OCI-LY3 (cell line): ENCODE data around the gene GABARAPL1.

ENCODE experiments used
- EZH2phosphoT487 ChIP-seq: fragments of 200-600 bp; shearing (Covaris generic); IDR thresholded peaks from 2 replicates; pipeline ENCODE4 v1.6.1; 2018; ENCODE audit warnings: antibody characterized with exemption, mixed run types, low read depth
- TF ChIP-seq, protein P1 (sequence below): fragments of 200-600, 300-600 bp; sonication (generic); IDR thresholded peaks from 2 replicates; pipeline ENCODE4 v1.5.1; 2014; ENCODE audit warnings: antibody characterized with exemption, low read length, low read depth

DNA sequence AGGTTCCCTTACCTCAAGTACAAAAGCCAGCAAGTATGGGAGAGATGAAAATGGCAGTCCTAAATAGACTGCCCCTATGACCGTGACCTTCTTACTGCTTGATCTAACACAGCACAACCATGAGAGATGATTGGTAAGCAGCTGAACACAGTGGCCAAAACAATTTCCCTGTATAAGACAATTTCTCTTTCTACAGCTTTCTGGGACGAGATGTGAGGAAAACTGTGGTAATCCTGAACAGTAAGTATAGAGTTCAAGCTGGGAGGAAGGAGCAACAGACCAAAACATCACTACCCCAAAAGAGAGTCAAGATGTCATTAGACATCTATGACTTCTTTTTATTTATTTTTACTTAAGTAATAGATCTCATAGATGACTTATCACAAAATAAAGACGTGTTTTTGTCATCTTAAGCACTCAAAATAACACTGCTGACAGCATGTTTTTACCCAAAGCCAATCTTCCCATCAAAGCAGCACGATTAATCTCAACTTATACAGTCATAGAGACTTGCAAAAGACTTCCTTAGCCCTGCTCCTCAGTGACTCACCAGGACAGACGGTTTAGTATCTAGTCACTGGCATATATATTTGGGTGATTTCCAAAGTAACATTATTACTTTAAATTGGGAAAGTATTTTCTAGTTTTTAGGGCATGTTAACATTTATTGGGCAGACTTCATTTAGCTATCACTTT lies 30.2 kb upstream of the GABARAPL1 start:
- TF ChIP-seq, protein P1, sequence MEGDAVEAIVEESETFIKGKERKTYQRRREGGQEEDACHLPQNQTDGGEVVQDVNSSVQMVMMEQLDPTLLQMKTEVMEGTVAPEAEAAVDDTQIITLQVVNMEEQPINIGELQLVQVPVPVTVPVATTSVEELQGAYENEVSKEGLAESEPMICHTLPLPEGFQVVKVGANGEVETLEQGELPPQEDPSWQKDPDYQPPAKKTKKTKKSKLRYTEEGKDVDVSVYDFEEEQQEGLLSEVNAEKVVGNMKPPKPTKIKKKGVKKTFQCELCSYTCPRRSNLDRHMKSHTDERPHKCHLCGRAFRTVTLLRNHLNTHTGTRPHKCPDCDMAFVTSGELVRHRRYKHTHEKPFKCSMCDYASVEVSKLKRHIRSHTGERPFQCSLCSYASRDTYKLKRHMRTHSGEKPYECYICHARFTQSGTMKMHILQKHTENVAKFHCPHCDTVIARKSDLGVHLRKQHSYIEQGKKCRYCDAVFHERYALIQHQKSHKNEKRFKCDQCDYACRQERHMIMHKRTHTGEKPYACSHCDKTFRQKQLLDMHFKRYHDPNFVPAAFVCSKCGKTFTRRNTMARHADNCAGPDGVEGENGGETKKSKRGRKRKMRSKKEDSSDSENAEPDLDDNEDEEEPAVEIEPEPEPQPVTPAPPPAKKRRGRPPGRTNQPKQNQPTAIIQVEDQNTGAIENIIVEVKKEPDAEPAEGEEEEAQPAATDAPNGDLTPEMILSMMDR: no peak
- no peak for TF ChIP-seq EZH2phosphoT487
